B cell (primary cell): ENCODE results near the gene SLC13A2. TPM values are rescaled to one million over a fixed set of nuclear protein-coding genes. Genes with fewer than 3 reads are reported as not detected.

Experiments used
- ATAC-seq: fragments of 200-7000 bp; cut with Tn5 transposase; one replicate; pipeline ENCODE4 v1.10.0; 2021; ENCODE audit warnings: low read depth, mild to moderate bottlenecking, moderate number of reproducible peaks, moderate library complexity
- CTCF ChIA-PET: fragments of 350-600 bp; sonication (Branson Sonifier 250); formaldehyde crosslinking; loops from one replicate; lab custom pipeline; 2021; ENCODE audit warnings: antibody characterized with exemption, inconsistent platforms; lab: Charles Lee
- POLR2A ChIA-PET: fragments of 350-600 bp; sonication (Branson Sonifier 250); formaldehyde crosslinking; loops from one replicate; lab custom pipeline; 2021; ENCODE audit warnings: antibody characterized with exemption; lab: Charles Lee
- DNase-seq: peaks from one replicate; pipeline ENCODE4 v3.0.0; 2013
- H2AFZ ChIP-seq: 2 replicates; pipeline ENCODE4 v1.6.1; 2012; ENCODE audit warnings: mild to moderate bottlenecking, low read depth, low read length; ENCODE audit not compliant: insufficient read depth, poor library complexity, severe bottlenecking
- H3K27ac ChIP-seq, 2 donors: 1 replicate in 1 of 2; 2 replicates in 1 of 2; pipeline ENCODE4 v1.5.1; 2012 to 2013; ENCODE audit warnings: low read length in 2 of 2, mild to moderate bottlenecking in 2 of 2, moderate library complexity in 1 of 2
- H3K27me3 ChIP-seq, 4 experiments: fragments of 200-600 bp in 1 of 4; sonication (generic) in 1 of 4; replicated peaks in 1 of 4; 1 replicate in 2 of 4; 2 replicates in 2 of 4; pipeline versions ENCODE4 v1.6.1 to v1.7.0; 2013 to 2016; ENCODE audit warnings: low read length in 3 of 4, mild to moderate bottlenecking in 2 of 4, mixed read lengths in 1 of 4, moderate library complexity in 1 of 4; ENCODE audit not compliant: insufficient read depth in 4 of 4, control insufficient read depth in 3 of 4; ENCODE audit errors: control extremely low read depth in 1 of 4
- H3K36me3 ChIP-seq, 2 experiments: replicated peaks in 1 of 2; 1 replicate in 1 of 2; 2 replicates in 1 of 2; pipeline versions ENCODE4 v1.6.1 to v1.7.1; 2013; ENCODE audit warnings: low read length in 1 of 2; ENCODE audit not compliant: insufficient read depth in 2 of 2, control insufficient read depth in 1 of 2; ENCODE audit errors: control extremely low read depth in 1 of 2, extremely low read depth in 1 of 2
- H3K4me1 ChIP-seq, 2 donors: fragments of 200-600 bp in 1 of 2; sonication (generic) in 1 of 2; 1 replicate in 1 of 2; 2 replicates in 1 of 2; pipeline versions ENCODE4 v1.5.1 to v1.6.1; 2013 to 2017; ENCODE audit warnings: low read length in 2 of 2; ENCODE audit not compliant: control insufficient read depth in 2 of 2, insufficient read depth in 2 of 2
- H3K4me2 ChIP-seq: replicated peaks from 2 replicates; pipeline ENCODE3; 2012; ENCODE audit warnings: mild to moderate bottlenecking, low read depth, low read length; ENCODE audit not compliant: poor library complexity, severe bottlenecking
- H3K4me3 ChIP-seq, 5 experiments: fragments of 200-600 bp in 1 of 5; sonication (generic) in 1 of 5; 1 replicate in 3 of 5; 2 replicates in 2 of 5; pipeline versions ENCODE4 v1.5.1 to v1.7.0; 2011 to 2016; ENCODE audit warnings: low read length in 4 of 5, mild to moderate bottlenecking in 4 of 5, low read depth in 2 of 5, control low read depth in 1 of 5, moderate library complexity in 1 of 5; ENCODE audit not compliant: insufficient read depth in 1 of 5; ENCODE audit errors: control extremely low read depth in 1 of 5, extremely low read depth in 1 of 5
- H3K79me2 ChIP-seq: fragments of 200-600 bp; sonication (generic); one replicate; pipeline ENCODE4 v1.6.0; 2016; ENCODE audit warnings: low read length; ENCODE audit not compliant: control insufficient read depth, insufficient read depth
- H3K9ac ChIP-seq: fragments of 200-600 bp; sonication (generic); 2 replicates; pipeline ENCODE4 v1.6.1; 2017; ENCODE audit warnings: mild to moderate bottlenecking, low read length, moderate library complexity
- H3K9me3 ChIP-seq, 3 donors: one replicate each; pipeline versions ENCODE4 v1.6.1 to v1.7.1; 2013; ENCODE audit warnings: low read length in 2 of 3; ENCODE audit not compliant: control insufficient read depth in 2 of 3, insufficient read depth in 1 of 3; ENCODE audit errors: control extremely low read depth in 1 of 3
- H4K20me1 ChIP-seq: 2 replicates; pipeline ENCODE4 v1.6.0; 2012; ENCODE audit warnings: mild to moderate bottlenecking, low read length; ENCODE audit not compliant: insufficient read depth, control insufficient read depth, poor library complexity, severe bottlenecking
- H3K27ac Mint-ChIP-seq: one replicate; pipeline ENCODE4 v1.8.0; 2021; ENCODE audit warnings: mixed read lengths
- H3K27me3 Mint-ChIP-seq: one replicate; pipeline ENCODE4 v1.8.0; 2021; ENCODE audit warnings: mixed read lengths
- H3K4me1 Mint-ChIP-seq: one replicate; pipeline ENCODE4 v1.8.0; 2021; ENCODE audit warnings: mixed read lengths
- H3K4me3 Mint-ChIP-seq: one replicate; pipeline ENCODE4 v1.8.0; 2021; ENCODE audit warnings: mixed read lengths
- H3K9me3 Mint-ChIP-seq: one replicate; pipeline ENCODE4 v1.8.0; 2022; ENCODE audit warnings: mixed read lengths; ENCODE audit not compliant: insufficient read depth
- EZH2 ChIP-seq: IDR thresholded peaks from 2 replicates; pipeline ENCODE4 v1.6.1; 2012; ENCODE audit warnings: borderline replicate concordance, low read depth, mild to moderate bottlenecking, moderate library complexity, low read length; ENCODE audit not compliant: insufficient read depth, poor library complexity, severe bottlenecking
- WGBS: methylation state at CpG from one replicate; pipeline ENCODE4 v1.1.5; 2013; ENCODE audit warnings: missing lambda C conversion rate; ENCODE audit not compliant: insufficient coverage; 5-methylcytosine and 5-hydroxymethylcytosine counted together
- intact Hi-C: fragments of 100-400 bp; cut with micrococcal nuclease; formaldehyde crosslinking; loops from one replicate; pipeline ENCODE4 v1.10.0; 2022
- polyA plus RNA-seq: library from polyadenylated mRNA; depleted of rRNA; stranded (reverse); fragments of >200 nt; gene quantifications from 2 replicates; pipeline ENCODE4 v1.2.3, GENCODE V29; 2012
- total RNA-seq, 2 donors: library from RNA; stranded (reverse); fragments of 120-200 nt in 1 of 2; gene quantifications; 1 replicate in 1 of 2; 2 replicates in 1 of 2; pipeline versions ENCODE4 v1.2.3 to v1.2.4, GENCODE V29; 2013 to 2022
- TF ChIP-seq, protein P1 (sequence below): fragments of 200-600 bp; IDR thresholded peaks from one replicate; pipeline ENCODE4 v1.8.0; 2022; ENCODE audit warnings: antibody characterized with exemption, mild to moderate bottlenecking

Gene SLC13A2
- total and polyA plus RNA-seq, 2 donors (not counting 1 experiment from before 2014, with no cell fraction given): not detected

DNA sequence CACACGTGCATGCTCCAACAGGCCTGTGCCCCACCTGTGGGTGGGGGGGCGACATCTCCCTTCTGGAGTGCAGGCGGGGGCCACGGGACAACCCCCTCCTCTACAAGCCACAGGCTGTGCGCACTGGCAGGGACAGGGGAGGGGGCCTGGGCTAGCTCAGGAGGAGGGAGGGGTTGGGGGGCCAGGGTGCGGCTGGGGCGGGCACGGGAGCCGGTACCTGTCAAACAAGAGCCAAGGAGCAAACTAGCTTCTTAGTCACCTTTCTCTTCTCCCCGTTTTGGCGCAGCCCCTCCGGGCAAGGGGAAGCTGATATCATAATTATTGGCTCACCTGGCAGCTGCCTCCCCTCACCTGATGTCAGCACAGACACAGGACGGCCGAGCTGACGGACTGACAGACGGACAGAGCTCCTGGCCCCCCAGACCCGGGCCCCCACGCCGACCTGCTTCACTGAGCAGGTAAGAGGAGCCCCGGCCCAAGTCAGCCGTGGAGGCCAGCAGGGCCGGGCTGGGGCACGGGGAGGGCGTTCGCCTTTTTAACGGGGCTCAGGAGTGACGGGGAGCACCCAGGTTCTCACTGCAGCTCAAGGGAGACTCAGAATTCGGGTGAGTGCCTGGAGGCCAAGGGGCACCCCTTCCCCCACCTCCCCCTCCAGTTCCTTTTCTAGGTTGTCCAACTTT lies 32.7 kb downstream of the SLC13A2 start, which contains the start of gene FOXN1:
FOXN1 (plus strand) TSS at position 363 of the 680 bp plus-strand sequence. CDS start 17,622 bp downstream, outside the sequence.
- H3K4me2 ChIP-seq: no peak within 1 kb of the TSS
- ATAC-seq: no peak
- H3K4me3 Mint-ChIP-seq: no peak within 1 kb of the TSS

More for the DNA sequence above, 32.7 kb downstream of the SLC13A2 start, which contains the start of gene FOXN1:
- H2AFZ ChIP-seq: no peak within 1 kb of the TSS
- H3K79me2 ChIP-seq: no peaks in the 10 kb centered on the region
- no peaks in the 10 kb centered on the region for H3K9me3 ChIP-seq
- H3K4me3 ChIP-seq: no peak within 1 kb of the TSS
- ChIA-PET CTCF (no interaction called here), POLR2A (no interaction called here)
- Mint-ChIP-seq H3K27ac (no peak within 1 kb of the TSS), H3K4me1 (peaks cover 3% of the 10 kb centered on the region), H3K9me3 (no peaks in the 10 kb centered on the region), H3K27me3 (peaks cover 26% of the 10 kb centered on the region)
- H3K4me1 ChIP-seq: peaks cover 1 to 2% of the 10 kb centered on the region in 2 donors
- peaks cover 0 to 16% (median 5%) of the 10 kb centered on the region in 4 experiments for H3K27me3 ChIP-seq
- 88% methylated on average over 18 of the region's 28 CpGs for WGBS
- no peak for TF ChIP-seq EZH2
- TF ChIP-seq, protein P1, sequence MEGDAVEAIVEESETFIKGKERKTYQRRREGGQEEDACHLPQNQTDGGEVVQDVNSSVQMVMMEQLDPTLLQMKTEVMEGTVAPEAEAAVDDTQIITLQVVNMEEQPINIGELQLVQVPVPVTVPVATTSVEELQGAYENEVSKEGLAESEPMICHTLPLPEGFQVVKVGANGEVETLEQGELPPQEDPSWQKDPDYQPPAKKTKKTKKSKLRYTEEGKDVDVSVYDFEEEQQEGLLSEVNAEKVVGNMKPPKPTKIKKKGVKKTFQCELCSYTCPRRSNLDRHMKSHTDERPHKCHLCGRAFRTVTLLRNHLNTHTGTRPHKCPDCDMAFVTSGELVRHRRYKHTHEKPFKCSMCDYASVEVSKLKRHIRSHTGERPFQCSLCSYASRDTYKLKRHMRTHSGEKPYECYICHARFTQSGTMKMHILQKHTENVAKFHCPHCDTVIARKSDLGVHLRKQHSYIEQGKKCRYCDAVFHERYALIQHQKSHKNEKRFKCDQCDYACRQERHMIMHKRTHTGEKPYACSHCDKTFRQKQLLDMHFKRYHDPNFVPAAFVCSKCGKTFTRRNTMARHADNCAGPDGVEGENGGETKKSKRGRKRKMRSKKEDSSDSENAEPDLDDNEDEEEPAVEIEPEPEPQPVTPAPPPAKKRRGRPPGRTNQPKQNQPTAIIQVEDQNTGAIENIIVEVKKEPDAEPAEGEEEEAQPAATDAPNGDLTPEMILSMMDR: no peak
- DNase-seq: no peak
- H4K20me1 ChIP-seq: no peaks in the 10 kb centered on the region
- H3K36me3 ChIP-seq: no peaks in the 10 kb centered on the region
- intact Hi-C loops: no loop called here
- H3K9ac ChIP-seq: no peak within 1 kb of the TSS
- H3K27ac ChIP-seq: no peak within 1 kb of the TSS
